ENCODE measurements around the gene AP1B1.

DNA sequence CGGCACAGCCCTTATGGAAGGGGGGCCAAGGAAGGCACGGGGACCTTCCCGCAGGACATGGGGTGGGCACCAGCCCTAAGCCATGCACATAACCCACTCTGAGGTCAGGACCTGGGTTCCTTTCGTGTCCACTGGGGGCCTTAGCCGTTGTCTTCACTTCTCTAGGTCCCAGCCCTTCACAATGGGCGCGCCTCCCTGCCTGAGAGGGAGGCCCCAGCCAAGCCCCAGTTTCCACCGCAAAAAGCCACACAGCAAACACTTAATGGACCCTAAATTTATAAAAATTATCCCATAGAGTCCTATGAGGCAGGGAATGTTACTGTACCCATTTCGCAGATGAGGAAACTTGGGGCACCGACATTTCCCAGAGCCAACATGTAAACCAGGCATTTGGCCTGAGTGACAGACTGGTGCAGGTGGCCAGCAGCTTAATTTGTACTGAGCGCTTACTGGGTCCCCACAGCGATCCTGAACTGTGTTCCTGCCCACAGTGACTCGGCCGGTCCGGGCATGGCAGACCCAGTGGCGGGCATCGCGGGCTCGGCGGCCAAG lies 80.7 kb downstream of the AP1B1 start:
- TF ChIP-seq, protein P1, sequence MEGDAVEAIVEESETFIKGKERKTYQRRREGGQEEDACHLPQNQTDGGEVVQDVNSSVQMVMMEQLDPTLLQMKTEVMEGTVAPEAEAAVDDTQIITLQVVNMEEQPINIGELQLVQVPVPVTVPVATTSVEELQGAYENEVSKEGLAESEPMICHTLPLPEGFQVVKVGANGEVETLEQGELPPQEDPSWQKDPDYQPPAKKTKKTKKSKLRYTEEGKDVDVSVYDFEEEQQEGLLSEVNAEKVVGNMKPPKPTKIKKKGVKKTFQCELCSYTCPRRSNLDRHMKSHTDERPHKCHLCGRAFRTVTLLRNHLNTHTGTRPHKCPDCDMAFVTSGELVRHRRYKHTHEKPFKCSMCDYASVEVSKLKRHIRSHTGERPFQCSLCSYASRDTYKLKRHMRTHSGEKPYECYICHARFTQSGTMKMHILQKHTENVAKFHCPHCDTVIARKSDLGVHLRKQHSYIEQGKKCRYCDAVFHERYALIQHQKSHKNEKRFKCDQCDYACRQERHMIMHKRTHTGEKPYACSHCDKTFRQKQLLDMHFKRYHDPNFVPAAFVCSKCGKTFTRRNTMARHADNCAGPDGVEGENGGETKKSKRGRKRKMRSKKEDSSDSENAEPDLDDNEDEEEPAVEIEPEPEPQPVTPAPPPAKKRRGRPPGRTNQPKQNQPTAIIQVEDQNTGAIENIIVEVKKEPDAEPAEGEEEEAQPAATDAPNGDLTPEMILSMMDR (IDR thresholded peaks at IDR 0.05) = no peak
- TF ChIP-seq POLR2A (IDR thresholded peaks at IDR 0.05) = no peak

Measured in testis (tissue), 2 donors.